Ovary (tissue), 3 donors: ENCODE measurements around the gene PTPRK.

ENCODE experiments used
- CTCF ChIP-seq, 3 donors: fragments of 450-650 bp in 2 of 3; fragments of 200-600 bp in 1 of 3; IDR thresholded peaks; one replicate each; pipeline versions ENCODE4 v1.5.1 to v1.8.0; 2016 to 2022; ENCODE audit warnings: antibody characterized with exemption in 3 of 3, mild to moderate bottlenecking in 1 of 3
- POLR2A ChIP-seq: fragments of 450-650 bp; IDR thresholded peaks from one replicate; pipeline ENCODE4 v1.6.1; 2017; ENCODE audit warnings: antibody characterized with exemption, mild to moderate bottlenecking, moderate library complexity
- donor health status: DM: no; HTN: no; CAD: no.

GRCh38 chr6:128073389-128073788, 447.0 kb downstream of the PTPRK start:
- no peak for TF ChIP-seq CTCF (IDR thresholded peaks at IDR 0.05)
- no peak for TF ChIP-seq POLR2A
